AG08396 (cell line): ENCODE data around the gene FLACC1.

Source experiments
- DNase-seq: peaks from one replicate; pipeline ENCODE4 v3.0.0; 2012; ENCODE audit warnings: low spot score, mixed read lengths

The FLACC1 gene

DNA sequence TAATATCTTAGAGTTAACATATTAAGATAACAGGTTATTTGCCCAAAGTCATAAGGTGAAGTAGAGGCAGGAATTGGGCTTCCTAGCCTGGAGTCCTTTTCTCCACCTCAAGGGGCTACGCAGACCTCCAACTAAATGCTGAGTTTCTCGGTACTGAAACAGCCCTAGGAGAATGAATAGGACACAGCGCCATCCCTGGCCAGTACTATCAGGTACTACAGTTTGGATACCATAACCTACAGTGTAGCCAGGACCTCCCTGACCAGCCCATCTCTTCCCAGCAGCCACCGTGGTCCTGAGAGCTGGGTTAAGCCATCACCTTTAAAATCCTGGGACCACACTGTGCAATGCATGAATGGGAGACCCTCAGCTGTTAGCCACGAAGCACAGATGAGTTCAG lies 81.2 kb downstream of the FLACC1 start:
- DNase-seq: no peak

DNA sequence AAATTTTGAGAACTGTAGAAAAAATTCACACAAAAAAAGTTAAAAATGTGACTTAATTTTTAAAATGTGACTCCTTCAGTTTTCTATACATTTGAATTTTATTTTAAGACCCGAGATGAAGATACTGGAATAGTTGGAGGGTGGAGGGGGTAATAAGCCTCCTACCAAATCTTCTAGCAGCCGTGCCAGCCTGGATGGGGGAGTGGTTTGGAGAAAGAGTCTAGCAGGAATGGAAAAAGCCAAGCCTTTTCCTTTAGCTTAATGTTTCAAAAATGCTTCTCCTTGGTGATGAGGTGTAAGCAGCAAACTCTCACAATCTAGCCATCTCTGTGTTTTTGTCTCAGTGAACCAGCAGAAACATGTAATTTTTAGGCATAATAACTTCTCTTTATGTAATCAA lies 82.1 kb downstream of the FLACC1 start:
- no peak for DNase-seq

DNA sequence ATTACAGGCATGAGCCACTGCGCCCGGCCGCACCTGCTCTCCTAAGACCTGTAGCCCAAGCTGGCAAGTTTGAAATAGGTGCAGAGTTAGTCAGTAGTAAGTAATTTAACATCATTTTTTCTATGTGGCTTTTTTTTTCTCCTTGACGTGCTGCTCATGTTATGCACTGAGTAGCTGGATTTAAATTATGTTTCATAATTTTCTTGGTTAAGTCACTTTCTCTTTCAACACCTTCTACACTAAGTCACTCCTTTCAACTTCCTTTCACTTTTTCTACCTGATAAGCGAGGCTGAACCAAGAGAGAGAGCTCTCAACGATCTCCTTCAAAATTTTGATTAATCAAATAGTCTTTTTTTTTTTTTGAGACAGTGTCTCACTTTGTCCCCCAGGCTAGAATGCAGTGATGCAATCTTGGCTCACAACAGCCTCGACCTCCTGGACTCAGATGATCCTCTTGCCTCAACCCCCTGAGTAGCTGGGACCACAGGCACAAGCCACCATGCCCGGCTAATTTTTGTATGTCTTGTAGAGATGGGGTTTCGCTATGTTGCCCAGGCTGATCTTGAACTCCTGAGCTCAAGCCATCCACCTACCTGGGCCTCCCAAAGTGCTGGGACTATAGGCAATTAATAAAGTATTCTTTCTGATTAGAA lies 83.7 kb downstream of the FLACC1 start:
- no peak for DNase-seq

DNA sequence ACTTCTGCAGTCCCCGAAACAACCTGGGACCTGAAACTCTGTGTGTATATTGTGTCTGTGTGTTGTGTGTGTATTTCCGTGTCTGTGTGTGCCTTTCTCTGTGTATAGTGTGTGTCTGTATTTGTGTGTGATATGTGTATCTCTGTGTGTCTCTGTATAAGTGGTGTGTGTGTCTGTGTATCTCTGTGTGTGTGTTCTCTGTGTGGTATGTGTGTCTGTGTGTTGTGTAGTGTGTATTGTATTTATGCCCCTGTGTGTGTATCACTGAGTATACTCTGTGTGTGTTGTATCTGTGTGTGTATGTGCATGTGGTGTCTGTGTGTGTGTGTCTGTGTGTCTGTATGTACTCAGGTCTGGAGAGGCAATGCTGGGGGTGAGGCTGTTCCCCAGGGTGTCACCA lies 85.2 kb downstream of the FLACC1 start:
- no peak for DNase-seq

DNA sequence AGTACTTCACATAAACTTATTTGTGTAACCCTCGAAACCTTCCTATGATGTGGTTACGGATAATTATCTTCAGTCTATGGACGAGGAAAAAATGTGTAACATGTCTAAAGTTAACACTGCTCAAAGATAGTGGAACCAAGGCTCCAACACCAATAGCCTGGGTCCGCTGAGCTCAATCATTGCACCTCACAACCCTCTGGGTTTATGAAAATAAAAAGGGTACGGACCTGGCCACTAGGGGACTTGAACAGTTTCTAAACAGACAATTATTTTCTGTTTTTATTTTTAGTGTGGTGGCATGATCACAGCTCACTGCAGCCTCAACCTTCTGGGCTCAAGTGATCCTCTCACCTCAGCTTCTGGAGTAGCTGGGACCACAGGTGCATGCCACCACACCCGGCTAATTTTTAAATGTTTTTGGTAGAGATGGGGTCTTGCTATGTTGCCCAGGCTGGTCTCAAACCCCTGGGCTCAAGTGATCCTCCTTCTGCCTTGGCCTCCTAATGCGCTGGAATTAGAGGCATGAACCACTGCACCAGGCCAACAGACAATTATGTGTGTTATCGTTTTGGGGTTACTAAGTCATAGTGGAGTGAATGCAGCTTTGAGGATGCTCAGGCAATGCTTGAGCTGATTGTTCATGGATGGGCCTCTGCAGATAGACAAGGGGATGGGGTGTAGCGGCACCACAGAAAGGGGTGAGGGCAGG lies 86.7 kb downstream of the FLACC1 start:
- no peak for DNase-seq

DNA sequence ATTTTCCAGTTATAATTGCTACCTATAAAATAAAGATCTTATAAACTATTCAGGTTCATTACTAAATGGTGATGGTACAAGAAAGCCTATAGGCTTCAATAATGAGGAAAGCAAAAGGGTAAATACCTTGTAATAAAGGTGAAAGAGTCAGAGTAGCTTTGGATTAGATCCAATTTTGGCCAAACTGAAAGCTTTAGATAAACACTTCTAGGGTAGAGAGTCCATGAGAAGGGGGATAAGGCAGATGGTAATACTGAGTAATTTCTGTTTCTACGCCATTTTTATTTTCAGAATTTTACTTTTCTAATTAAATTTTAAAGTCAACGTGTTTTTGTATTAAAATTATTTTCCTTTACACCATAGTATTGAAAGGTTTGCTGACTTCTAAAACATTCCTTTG lies 87.4 kb downstream of the FLACC1 start:
- no peak for DNase-seq

DNA sequence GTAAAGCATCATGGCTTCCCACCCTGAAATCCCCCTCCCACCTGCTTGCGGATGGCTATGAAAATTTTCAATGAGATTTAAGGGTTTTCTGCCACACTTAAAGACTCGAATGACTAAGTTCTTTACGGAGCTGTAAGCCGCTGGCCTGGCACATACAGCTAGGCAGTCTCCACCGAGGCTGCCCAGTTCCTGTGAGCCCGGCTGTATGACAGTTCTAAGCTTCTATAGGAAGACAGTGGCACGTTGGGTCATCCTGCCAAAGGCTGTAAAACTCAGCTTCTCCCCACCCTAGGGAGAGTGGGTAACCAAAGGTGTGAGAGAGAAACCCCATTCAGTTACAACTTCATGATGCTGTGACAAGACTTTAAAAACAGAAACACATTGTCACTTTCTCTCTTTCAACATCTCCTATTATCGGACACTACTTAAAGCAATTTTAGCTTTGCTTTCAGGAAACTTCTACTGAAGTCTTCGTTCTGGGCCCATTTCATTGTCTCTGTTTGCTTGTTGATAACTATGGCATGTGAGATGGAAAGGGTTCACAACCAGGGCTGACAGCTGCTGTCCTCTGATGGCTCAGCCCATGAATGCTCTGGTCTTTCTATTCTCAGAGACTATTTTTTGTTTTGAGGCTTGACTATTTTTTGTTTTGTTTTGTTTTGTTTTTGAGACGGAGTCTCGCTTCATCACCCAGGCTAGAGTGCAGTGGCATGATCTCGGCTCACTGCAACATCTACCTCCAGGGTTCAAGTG lies 89.7 kb downstream of the FLACC1 start:
- no peak for DNase-seq

DNA sequence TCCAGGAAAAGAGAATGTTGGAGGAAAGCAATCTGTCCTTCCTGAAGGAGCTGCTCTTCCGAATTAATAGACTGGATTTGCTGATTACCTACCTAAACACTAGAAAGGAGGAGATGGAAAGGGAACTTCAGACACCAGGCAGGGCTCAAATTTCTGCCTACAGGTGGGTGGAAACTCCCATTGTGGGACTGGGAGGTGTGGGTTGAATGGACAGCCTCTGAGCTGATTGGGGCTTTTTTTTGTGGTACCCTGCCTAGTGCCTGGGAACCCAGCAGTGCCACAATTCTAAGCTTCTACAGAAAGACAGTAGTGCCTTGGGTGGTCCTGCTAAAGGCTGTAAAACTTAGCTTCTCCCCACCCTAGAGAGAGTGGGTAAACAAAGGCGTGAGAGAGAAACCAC lies 90.5 kb downstream of the FLACC1 start:
- DNase-seq: no peak

DNA sequence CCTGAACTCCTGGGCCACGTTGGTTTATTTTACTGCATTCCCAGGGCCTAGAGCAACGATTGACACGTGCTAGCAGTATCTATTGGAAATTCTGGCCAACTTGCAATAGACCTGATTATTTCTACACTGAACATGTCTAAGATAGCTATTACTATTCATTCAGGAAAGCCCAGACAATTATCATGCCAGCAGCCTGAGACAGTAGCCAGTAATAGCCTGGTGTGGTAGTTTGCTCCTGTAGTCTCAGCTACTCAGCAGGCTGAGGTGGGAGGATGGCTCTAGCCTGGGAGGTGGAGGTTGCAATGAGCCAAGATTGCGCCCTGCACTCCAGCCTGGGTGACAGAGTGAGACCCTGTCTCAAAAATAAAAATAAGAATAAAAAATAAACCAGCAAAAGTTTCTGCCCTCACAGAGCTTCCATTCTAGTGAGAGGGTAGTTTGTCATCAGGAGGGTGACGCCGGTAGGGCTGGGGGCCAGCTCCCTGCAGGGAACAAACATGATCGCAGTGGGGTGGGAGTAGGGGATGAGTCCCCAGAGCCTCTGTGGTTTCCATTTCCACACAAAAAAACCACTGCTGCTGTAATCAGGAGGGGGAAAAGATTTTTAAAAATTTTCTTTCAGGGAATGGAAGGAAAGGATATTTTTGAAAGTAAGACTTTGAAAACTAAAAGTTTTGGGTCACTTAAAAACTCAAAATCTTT lies 92.5 kb downstream of the FLACC1 start:
- DNase-seq: no peak

DNA sequence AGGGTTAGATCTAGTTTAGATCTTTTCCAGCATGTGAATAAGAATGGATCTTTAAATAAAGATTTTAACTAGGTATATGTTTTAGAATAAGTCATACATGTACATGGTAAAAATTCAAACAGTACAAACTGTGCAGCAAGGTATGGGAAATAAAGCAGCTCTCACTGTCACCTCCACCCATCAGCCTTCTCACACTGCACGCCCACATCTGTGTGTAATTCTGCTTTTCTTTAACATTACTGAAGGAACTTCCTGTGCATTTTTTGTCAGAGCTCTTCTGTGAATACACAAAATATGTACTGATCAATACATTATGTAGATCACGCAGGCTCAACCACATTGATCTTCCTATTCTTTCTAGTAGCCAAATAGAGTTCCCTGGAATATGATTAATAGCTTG lies 93.4 kb downstream of the FLACC1 start:
- no peak for DNase-seq

DNA sequence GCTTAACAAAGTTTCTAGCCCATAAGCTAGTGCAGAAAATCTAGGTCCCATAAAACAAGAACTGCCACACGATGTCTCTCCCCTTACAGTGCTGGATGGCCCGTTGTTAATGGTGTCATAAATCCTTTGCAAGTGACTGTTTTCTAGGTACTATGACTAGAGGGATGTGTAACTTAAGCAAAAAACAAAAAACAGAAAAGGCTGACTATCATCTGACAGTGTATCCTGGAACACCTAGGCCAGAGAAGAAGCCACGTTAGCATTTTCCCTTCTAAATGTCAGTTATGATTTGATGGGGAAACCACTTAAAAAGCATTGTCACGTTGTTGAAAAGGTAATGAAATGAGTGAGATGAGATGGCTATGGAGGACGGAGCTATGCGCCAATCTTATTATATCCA lies 94.4 kb downstream of the FLACC1 start:
- DNase-seq: no peak

DNA sequence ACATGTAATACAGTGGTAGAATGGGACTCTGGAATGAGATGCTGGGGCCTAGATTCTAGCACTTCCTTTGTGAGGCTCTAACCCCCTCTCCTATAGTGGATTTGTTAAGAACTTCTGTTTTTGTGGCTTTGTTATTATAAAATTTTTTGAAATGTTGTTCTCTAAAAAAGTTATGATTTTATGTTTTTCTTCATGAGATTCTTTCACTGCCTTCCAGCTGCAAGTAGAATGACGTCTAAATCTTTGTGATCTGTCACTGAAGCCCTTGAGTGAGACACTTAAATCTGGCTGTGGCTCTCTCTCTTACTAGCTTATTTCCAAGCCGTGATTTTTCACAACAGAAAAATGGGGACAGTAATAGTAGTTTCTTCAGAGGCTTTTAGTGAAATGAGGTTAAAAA lies 95.2 kb downstream of the FLACC1 start:
- no peak for DNase-seq

DNA sequence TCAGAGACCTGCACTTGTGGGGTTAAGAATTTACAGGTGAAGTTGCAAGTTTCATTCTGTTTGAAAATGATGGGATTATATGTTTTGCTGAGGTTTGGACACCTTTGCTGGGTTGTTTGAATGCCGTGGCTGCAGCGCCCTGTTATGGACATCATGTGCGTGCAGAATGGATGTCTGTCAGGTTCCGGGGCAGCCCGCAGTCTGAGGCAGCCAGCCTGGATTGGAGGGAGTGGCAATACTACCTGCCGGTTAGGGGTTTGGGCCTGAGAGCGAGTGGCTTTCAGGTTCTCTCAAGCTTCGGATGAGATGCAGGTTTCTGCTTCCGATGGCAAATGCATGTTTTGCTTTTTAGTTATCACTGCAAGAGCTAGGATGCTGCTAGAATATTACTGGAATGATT lies 95.7 kb downstream of the FLACC1 start:
- DNase-seq: no peak

DNA sequence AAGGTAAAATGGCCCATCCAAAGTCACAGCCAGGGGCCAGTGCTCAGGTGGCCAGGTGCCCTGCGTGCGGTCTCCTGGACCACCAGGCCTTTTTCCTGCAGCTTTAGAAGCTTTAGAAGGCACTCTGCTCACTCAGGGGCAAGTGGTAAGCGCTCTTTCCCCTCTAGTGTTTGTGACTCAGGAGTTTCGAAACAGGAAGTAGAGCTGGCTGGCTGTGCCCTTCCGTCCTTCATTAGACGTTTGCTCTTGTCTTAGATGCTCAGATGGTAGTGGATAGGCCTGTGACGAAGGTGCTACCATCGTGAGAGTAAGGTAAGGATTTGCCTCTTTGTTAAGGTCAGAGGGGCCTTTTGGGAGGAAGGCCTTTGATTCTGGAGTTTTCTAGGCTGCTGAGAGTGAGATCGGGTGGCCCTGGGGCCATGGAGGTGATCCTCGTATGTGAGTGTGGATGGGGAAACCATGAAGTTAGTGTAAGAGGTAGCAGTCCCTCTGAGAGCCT lies 96.8 kb downstream of the FLACC1 start, which contains the start of gene CASP8:
CASP8 (plus strand) TSS at position 235 of the 499 bp plus-strand sequence. CDS start 5,951 bp downstream, outside the sequence.
- DNase-seq: no peak

DNA sequence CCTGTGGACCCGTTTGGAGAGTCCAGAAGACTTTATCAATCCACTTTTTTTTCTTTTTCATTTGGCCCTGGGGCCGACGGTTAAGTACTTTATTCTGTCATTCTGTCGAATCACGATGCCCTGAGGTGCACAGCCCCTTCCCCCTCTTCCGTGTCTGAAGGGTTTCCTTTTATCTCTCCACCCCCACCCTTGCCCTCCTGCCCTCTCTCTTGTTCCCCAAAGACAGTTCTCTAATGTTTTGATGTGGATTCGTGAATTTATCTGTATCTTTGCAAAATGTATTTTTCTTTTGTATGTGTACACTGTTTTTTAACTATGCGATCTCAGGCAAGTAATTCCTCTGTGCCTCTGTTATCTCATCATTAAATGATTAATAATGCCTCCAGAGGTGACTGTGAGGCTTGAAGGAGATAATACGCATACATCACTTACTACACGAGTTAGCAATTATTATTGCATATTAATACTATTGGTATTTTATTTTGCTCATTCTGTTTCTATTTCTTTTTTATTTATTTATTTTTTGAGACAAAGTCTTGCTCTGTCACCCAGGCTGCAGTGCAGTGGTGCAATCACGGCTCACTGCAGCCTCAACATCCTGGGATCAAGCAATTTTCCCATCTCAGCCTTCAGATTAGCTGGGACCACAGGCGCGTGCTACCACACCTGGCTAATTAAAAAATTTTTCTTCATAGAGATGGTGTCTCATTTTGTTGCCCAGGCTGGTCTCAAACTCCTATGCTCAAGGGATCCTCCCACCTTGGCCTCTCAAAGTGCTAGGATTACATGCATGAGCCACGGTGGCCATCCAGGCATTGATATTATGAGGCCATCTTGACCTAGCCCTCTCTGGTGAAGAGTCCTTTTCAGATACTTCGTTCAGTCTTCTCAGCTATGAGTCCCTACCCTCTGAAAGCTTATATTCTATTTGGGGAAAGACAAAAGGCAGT lies 98.2 kb downstream of the FLACC1 start:
- no peak for DNase-seq

DNA sequence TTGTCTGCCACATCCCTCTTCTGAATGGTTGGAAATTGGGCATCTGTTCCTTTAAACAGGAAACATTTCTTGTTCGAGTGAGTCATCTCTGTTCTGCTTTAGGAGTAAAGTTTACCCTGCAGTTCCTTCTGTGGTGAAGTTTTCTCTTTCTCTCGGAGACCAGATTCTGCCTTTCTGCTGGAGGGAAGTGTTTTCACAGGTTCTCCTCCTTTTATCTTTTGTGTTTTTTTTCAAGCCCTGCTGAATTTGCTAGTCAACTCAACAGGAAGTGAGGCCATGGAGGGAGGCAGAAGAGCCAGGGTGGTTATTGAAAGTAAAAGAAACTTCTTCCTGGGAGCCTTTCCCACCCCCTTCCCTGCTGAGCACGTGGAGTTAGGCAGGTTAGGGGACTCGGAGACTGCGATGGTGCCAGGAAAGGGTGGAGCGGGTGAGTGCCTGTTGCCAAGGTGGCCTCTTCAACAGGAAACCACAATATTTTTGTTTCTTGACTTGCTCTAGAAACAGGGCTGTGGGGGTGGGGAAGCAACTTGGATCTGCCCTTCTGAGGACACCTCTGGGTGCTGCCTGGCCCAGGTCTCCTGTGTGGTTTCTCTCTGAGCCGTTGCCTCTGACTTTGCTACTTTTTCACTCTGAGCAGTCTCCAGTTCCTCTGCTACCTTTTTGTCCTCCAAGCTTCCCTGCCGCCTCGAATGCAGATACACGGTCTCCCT lies 99.0 kb downstream of the FLACC1 start:
- peak; percentile 56 for DNase-seq

DNA sequence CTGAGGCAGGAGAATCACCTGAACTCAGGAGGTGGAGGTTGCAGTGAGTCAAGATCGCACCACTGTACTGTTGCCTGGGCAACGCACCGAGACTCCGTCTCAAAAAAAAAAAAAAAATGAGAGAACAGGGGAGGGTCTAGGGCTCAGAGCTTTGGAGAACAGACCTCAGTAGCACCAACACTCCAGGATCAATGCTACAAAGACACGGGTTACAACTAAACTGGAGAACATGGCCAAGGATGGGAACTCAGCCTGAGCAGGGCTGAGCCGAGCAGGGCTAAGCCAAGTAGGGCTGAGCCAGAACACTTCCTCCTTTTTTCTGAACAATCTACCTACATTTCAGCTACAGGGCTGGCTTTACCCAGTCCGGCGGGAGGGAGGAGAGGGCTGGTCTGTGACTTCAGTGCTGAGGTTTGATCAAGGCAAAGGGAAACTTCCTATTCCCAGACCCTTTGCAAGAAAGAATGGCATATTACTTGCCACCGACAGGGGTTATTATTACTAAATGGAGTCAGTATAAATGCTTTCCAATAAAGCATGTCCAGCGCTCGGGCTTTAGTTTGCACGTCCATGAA lies 99.7 kb downstream of the FLACC1 start:
- peak; percentile 39 for DNase-seq

DNA sequence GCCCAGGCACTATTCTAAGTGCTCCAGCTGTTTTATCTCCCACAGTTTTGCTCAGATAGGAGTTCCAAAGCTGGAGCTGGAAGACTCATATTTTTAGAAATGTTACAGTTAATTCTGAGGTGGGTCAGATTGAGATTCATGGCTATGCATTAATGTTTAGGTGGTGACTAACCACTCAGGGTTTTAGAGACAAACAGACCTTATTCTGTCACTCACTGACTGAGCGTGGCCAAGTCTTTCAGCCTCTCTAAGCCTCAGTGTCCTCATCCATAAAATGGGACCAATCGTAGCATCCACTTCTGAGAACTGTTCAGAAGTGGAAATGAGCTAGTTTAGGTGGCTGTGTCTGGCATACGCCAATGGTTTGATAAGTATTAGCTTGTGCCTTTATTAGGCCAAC lies 101.1 kb downstream of the FLACC1 start:
- DNase-seq: no peak

DNA sequence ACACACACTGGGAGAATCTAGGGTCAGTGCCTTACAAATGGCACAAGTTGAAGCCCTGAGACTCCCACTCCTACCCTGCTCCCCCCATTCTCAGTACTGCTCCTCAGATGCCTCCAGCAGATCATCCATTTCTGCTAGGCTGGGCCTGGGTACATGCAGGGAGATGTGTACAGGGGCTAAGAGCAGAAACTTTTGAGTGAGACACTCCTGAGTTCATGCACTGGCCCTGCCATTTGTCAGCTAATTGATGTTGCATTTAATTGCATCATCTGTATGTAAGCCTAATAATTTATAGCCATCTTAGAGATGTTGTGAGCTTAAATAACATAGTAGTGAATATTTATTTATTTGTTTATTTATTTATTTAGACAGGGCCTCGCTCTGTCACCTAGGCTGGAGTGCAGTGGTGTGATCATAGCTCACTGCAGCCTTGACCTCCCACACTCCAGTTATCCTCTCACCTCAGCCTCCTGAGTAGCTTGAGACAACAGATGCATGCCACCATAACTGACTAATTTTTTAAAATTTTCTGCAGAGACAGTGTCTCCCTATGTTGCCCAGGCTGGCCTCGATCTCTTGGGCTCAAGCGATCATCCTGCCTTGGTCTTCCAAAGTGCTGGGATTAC lies 101.6 kb downstream of the FLACC1 start:
- DNase-seq: no peak
